Neural progenitor cell (in vitro differentiated cells): Measurements from ENCODE around the gene ITGAL.

ENCODE experiments used
- EZH2 ChIP-seq: fragments of 200-600 bp; sonication (generic); IDR thresholded peaks from 2 replicates; pipeline ENCODE4 v1.6.1; 2017; ENCODE audit warnings: antibody characterized with exemption, mild to moderate bottlenecking, moderate library complexity
- TF ChIP-seq, protein P1 (sequence below): fragments of 200-600 bp; sonication (generic); IDR thresholded peaks from 2 replicates; pipeline ENCODE4 v1.5.1; 2017; ENCODE audit warnings: antibody characterized with exemption, mild to moderate bottlenecking

GRCh38 chr16:30551781-30552180 lies 79.2 kb downstream of the ITGAL start:
- TF ChIP-seq, protein P1, sequence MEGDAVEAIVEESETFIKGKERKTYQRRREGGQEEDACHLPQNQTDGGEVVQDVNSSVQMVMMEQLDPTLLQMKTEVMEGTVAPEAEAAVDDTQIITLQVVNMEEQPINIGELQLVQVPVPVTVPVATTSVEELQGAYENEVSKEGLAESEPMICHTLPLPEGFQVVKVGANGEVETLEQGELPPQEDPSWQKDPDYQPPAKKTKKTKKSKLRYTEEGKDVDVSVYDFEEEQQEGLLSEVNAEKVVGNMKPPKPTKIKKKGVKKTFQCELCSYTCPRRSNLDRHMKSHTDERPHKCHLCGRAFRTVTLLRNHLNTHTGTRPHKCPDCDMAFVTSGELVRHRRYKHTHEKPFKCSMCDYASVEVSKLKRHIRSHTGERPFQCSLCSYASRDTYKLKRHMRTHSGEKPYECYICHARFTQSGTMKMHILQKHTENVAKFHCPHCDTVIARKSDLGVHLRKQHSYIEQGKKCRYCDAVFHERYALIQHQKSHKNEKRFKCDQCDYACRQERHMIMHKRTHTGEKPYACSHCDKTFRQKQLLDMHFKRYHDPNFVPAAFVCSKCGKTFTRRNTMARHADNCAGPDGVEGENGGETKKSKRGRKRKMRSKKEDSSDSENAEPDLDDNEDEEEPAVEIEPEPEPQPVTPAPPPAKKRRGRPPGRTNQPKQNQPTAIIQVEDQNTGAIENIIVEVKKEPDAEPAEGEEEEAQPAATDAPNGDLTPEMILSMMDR: no peak
- no peak for TF ChIP-seq EZH2
